ENCODE results near the gene EFCAB8. TPM values are rescaled to one million over a fixed set of nuclear protein-coding genes. Genes with fewer than 3 reads are reported as not detected.

Gene EFCAB8
- total and polyA plus RNA-seq, 4 experiments from 2014 or later = 1.5 to 1.8 TPM; not detected in 2

DNA sequence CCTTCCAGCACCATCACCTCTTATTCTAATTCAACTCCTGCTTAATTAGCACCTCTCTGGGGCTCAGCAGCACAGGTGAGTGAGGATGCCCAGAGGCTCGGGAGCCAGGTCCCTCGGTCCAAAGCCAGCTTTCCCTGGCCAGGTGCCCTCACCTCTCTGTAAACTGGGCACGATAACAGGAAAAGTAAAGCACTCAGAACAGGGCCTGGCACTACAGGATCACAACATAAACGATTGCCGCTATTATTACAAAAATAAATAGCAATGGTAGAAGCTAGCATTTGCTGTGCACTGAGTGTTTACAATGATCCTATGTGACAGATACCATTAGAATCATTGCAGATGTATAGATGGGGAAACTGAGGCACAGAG is 151.4 kb downstream of the EFCAB8 start:
- intact Hi-C loops (cut with micrococcal nuclease) = no loop called here
- Mint-ChIP-seq H3K27me3 (no peaks in the 10 kb centered on the region), H3K9me3 (peaks cover 0 to 7% (median 3%) of the 10 kb centered on the region in 8 donors), H3K4me1 (peaks cover 2 to 7% (median 3%) of the 10 kb centered on the region in 4 donors), H3K27ac (peak overlapping the region in 1 of 7 donors; percentile 17), H3K36me3 (peaks cover 0 to 3% of the 10 kb centered on the region in 2 donors), H3K4me3 (no peak overlapping the region)
- no peak overlapping the region for H3K4me3 ChIP-seq (ENCODE audit: low read length in 2 of 2)
- peaks cover 2% of the 10 kb centered on the region for H3K4me1 ChIP-seq (ENCODE audit: insufficient read depth, low read length)
- peaks cover 0 to 5% of the 10 kb centered on the region in 2 donors for H3K9me3 ChIP-seq (ENCODE audit: control insufficient read depth in 1 of 2, low read length in 2 of 2)
- POLR2A ChIA-PET (ENCODE audit: partially characterized antibody) = interaction anchor here (0.6 kb wide), 1 partner anchor 38 kb away, joined by 3 read pairs; no protein-coding TSS in a partner anchor
- no peaks in the 10 kb centered on the region for H3K27me3 ChIP-seq (ENCODE audit: insufficient read depth, low read length)
- no peaks in the 10 kb centered on the region for H3K36me3 ChIP-seq (ENCODE audit: insufficient read depth, low read length)
- DNase-seq = no peak
- no peak overlapping the region for H3K27ac ChIP-seq (ENCODE audit: low read depth, low read length)
- CTCF ChIA-PET (ENCODE audit: partially characterized antibody) = interaction anchor here (0.5 kb wide), 1 partner anchor 30 kb away, joined by 4 read pairs; no protein-coding TSS in a partner anchor

DNA sequence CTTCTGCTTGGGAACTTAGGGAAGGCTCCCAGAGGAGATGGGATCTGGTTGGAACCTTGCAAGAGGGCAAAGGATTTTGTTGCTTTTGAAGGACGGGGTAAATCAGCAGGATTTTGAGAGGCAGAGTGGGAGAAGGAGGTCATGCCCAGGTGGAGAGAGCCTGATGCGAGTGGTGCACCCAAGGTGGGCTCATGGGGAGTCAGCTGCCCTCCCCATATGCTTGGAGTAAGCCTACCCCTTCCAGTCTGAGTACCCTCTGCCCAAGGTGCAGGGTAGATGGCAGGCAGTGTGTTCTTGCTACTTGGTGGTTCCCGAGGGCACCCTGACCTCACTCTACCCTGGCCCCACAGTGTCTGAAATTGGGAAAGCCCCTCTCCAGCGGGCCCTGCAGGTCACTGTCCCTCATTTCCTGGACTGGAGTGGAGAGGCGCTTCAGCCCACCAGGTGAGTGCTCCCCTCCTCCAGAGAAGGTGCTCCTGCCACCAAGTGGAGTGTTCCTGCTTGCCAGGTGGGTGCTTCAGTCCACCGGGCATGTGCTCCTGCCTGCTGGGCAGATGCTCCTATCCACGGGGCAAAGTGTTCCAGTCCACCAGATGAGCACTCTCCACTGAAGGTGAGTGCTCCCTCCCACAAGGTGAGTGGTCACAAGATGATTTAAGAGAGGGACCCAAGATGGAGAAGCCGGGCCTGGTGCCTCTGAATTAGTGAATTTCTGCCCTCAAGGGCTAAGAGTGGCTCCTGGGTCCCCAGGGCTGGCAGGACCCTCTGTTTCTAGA is 152.1 kb downstream of the EFCAB8 start:
- Mint-ChIP-seq H3K9me3 (no peaks in the 10 kb centered on the region), H3K36me3 (no peaks in the 10 kb centered on the region), H3K27me3 (no peaks in the 10 kb centered on the region), H3K27ac (no peak overlapping the region), H3K4me3 (no peak overlapping the region), H3K4me1 (peaks cover 0 to 3% (median under 1%) of the 10 kb centered on the region in 4 donors)
- H3K36me3 ChIP-seq (ENCODE audit: insufficient read depth, low read length) = no peaks in the 10 kb centered on the region
- ChIA-PET CTCF (ENCODE audit: partially characterized antibody) (no interaction called here), POLR2A (ENCODE audit: partially characterized antibody) (no interaction called here)
- H3K27ac ChIP-seq (ENCODE audit: low read depth, low read length) = no peak overlapping the region
- H3K4me1 ChIP-seq (ENCODE audit: insufficient read depth, low read length) = no peaks in the 10 kb centered on the region
- H3K4me3 ChIP-seq (ENCODE audit: low read length in 2 of 2) = no peak overlapping the region
- no peaks in the 10 kb centered on the region for H3K27me3 ChIP-seq (ENCODE audit: insufficient read depth, low read length)
- DNase-seq = no peak
- intact Hi-C loops (cut with micrococcal nuclease) = no loop called here
- H3K9me3 ChIP-seq (ENCODE audit: control insufficient read depth in 1 of 2, low read length in 2 of 2) = no peaks in the 10 kb centered on the region

Other genes starting within 250 kb of the EFCAB8 start
- gene C20orf203, start 185.0 kb upstream of the EFCAB8 start, total RNA-seq = under 1 TPM in 1 of 2 experiments, not detected in 1; 0.06 TPM
- gene C20orf203, start 185.0 kb upstream of the EFCAB8 start, polyA plus RNA-seq = not detected
- 10 to 100 TPM; 29.6 to 29.7 TPM for gene COMMD7, start 115.5 kb upstream of the EFCAB8 start, total RNA-seq
- gene COMMD7, start 115.5 kb upstream of the EFCAB8 start, polyA plus RNA-seq = 100 to 1,000 TPM; 105 to 154 TPM
- gene DNMT3B, start 96.5 kb upstream of the EFCAB8 start, total RNA-seq = under 1 TPM; 0.38 to 0.47 TPM
- under 1 TPM in 1 of 2 donors, not detected in 1; 0.16 TPM for gene DNMT3B, start 96.5 kb upstream of the EFCAB8 start, polyA plus RNA-seq
- gene MAPRE1, start 39.0 kb upstream of the EFCAB8 start, total RNA-seq = 10 to 100 TPM; 78.1 to 78.6 TPM
- gene MAPRE1, start 39.0 kb upstream of the EFCAB8 start, polyA plus RNA-seq = 100 to 1,000 TPM in 1 of 2 donors, 10 to 100 TPM in 1; 95.9 to 140 TPM
- not detected for gene SUN5, start 145.5 kb downstream of the EFCAB8 start, total RNA-seq
- gene SUN5, start 145.5 kb downstream of the EFCAB8 start, polyA plus RNA-seq = not detected
- not detected for gene BPIFB2, start 148.8 kb downstream of the EFCAB8 start, total RNA-seq
- gene BPIFB2, start 148.8 kb downstream of the EFCAB8 start, polyA plus RNA-seq = not detected
- gene BPIFB6, start 172.7 kb downstream of the EFCAB8 start, total RNA-seq = not detected
- not detected for gene BPIFB6, start 172.7 kb downstream of the EFCAB8 start, polyA plus RNA-seq
- not detected for gene BPIFB3, start 195.0 kb downstream of the EFCAB8 start, total RNA-seq
- gene BPIFB3, start 195.0 kb downstream of the EFCAB8 start, polyA plus RNA-seq = not detected
- not detected for gene BPIFB4, start 220.7 kb downstream of the EFCAB8 start, total RNA-seq
- gene BPIFB4, start 220.7 kb downstream of the EFCAB8 start, polyA plus RNA-seq = not detected